Left colon (tissue), 2 donors: ENCODE measurements around the gene JAGN1. TPM values are rescaled to one million over a fixed set of nuclear protein-coding genes. Genes with fewer than 3 reads are reported as not detected.
A peak's percentile ranks its signal among the peaks of the same experiment; 100 is the strongest.
"Not testable (repeated sequence)": the region's sequence is repeated elsewhere in the genome, so short reads cannot be mapped to it uniquely, and the experiment has no call there.

Experiments
- ATAC-seq: fragments of 200-7000 bp; cut with Tn5 transposase; one replicate; pipeline ENCODE4 v1.9.1; 2020; ENCODE audit warnings: mild to moderate bottlenecking, moderate library complexity
- DNase-seq, 2 donors: peaks; one replicate each; pipeline ENCODE4 v3.0.0-alpha.2; 2020
- intact Hi-C, 2 donors: fragments of 100-400 bp; cut with DNase I in 1 of 2; cut with micrococcal nuclease in 1 of 2; formaldehyde crosslinking; loops; one replicate each; pipeline versions ENCODE4 v1.11.2 to v1.14.0; 2022; cut with DNase I, micrococcal nuclease
- long read RNA-seq: library from polyadenylated mRNA; unstranded; transcript quantifications from one replicate; pipeline ENCODE4 v2.0.0, GENCODE V29; 2021
- total RNA-seq, 2 donors: library from RNA; stranded (reverse); fragmentation: NEBNext Ultra II Directional; extraction: Animal tissue kit (Norgen Biotek cat#: 25700); gene quantifications; one replicate each; pipeline ENCODE4 v1.2.1, GENCODE V29; 2021
- donor health status: DM: no; HTN: no; CAD: no.
- donor health status: DM: yes; HTN: yes; CAD: no.

Gene JAGN1
- total RNA-seq, result 10 to 100 TPM; 40.9 to 41.7 TPM
- long read RNA-seq, transcript JAGN1-201 (2 exons, 1,675 nt), result major isoform, 63 of 63 reads
- long read RNA-seq, partial matches to known transcripts, result 0 of 63 reads
- long read RNA-seq, other reads (novel, unspliced or antisense), result 0 of 63 reads

DNA sequence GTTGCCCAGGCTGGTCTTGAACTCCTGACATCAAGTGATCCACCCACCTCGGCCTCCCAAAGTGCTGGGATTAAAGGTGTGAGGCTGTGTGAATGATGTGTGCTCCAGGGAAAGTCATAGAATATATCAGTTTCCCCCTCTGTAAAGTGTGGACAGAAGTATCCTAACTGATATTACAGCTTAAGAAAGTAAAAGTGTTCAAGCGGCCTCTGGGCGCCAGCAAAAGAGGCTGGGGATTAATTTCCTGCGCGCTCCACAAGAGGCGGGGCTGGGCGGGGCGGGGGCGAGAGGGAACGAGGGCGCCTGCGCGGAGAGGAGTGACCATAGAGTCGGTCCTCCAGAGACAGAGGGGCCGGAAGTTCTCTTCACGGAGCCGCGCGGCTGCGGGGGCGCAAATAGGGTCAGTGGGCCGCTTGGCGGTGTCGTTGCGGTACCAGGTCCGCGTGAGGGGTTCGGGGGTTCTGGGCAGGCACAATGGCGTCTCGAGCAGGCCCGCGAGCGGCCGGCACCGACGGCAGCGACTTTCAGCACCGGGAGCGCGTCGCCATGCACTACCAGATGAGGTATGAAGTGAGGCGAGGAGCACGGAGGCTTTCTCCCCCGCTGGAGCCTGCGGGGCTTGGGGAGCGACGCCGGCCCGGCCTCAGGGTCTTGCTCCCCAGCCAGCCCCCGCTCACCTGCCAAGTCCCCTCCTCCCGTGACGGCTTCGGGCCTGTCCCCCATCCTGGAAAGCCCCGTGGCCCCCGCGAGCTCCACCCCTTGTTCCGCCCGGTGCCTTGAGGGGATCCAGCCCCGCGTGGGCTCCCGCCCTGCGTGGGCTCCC is at the start of gene JAGN1:
JAGN1 (plus strand) TSS at position 362 of the 823 bp plus-strand sequence; CDS start at position 475, 113 bp downstream.
- DNase-seq (peak; percentile 88 to 93), ATAC-seq (peak; percentile 93)
- intact Hi-C loops, result no loop called here

DNA sequence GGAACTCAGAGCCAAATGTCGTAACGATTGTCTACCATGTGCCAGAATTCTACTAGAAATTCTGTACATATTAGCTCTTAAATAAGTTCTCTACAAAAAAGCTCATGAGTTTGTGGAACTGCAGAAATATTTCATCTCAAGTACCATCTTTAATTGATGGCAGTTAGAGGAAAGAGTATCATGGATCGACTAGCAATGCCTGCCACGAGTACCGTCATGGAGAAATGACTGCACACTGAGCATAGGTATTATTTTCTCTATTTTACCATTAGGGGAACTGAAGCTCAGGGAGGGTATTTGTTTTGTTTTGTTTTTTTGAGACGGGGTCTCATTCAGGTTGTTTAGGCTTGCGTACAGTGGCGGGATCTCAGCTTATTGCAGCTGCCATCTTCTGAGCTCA is 49.4 kb upstream of the JAGN1 start:
- intact Hi-C loops, result no loop called here
- DNase-seq, result no peak
- ATAC-seq, result no peak

GRCh38 chr3:9843715-9844438 is 46.5 kb upstream of the JAGN1 start, which contains the start of gene RPUSD3:
RPUSD3 (minus strand) TSS chr3:9844008; CDS start chr3:9843990, 18 bp downstream.
- intact Hi-C loops, result no loop called here

DNA sequence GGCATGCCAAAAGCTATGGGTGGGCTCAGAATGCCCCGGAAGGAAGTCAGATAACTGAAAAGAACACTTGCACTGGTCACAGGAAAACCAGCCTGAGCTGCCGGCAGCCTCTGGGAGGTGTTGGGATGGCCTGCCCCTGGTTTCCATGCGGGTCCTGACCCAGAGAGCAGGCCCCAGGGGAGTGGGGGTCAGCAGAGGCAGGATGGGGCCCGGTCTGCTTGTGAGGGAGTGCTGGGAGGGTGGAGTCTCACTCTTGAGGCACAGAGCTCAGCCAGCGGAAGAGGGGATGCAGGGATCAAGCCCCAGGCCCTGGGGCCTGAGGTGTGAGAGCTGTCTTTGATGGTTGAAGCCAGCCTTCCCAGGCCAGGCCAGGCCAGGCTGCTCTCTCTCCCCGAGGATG is 44.2 kb upstream of the JAGN1 start:
- DNase-seq, result no peak
- no peak for ATAC-seq
- intact Hi-C loops, result no loop called here

More at GRCh38 chr3:9843715-9844438, 46.5 kb upstream of the JAGN1 start, which contains the start of gene RPUSD3:
- ATAC-seq, result peak; percentile 99
- peak; percentile 96 to 98 for DNase-seq

- intact Hi-C loops, result no loop called here
- ATAC-seq (no peak), DNase-seq (no peak)
Observed at GRCh38 chr3:9846931-9847488, 43.4 kb upstream of the JAGN1 start.

DNA sequence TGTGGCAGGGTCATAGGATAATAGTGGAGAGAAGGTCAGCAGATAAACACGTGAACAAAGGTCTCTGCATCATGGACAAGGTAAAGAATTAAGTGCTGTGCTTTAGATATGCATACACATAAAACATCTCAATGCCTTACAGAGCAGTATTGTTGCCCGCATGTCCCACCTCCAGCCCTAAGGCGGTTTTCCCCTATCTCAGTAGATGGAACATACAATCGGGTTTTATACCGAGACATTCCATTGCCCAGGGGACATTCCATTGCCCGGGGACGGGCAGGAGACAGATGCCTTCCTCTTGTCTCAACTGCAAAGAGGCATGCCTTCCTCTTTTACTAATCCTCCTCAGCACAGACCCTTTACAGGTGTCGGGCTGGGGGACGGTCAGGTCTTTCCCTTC is 42.5 kb upstream of the JAGN1 start:
- intact Hi-C loops, result not testable (repeated sequence)

GRCh38 chr3:9848860-9849259 is 41.5 kb upstream of the JAGN1 start:
- ATAC-seq, DNase-seq, intact Hi-C loops: not testable (repeated sequence)

More for the DNA sequence above, 42.5 kb upstream of the JAGN1 start:
- DNase-seq, ATAC-seq: not testable (repeated sequence)

GRCh38 chr3:9851383-9851782 is 39.0 kb upstream of the JAGN1 start:
- intact Hi-C loops, result loop anchor here in 1 of 2 donors (10.0 kb wide), 1 partner anchor 63 kb away; the partner anchor contains the start of gene IL17RC
- ATAC-seq, DNase-seq: not testable (repeated sequence)

GRCh38 chr3:9851926-9852325 is 38.5 kb upstream of the JAGN1 start:
- peak in 1 of 2 donors; percentile 16 for DNase-seq
- intact Hi-C loops, result loop anchor here in 1 of 2 donors (10.0 kb wide), 1 partner anchor 63 kb away; the partner anchor contains the start of gene IL17RC
- ATAC-seq, result not testable (repeated sequence)

DNA sequence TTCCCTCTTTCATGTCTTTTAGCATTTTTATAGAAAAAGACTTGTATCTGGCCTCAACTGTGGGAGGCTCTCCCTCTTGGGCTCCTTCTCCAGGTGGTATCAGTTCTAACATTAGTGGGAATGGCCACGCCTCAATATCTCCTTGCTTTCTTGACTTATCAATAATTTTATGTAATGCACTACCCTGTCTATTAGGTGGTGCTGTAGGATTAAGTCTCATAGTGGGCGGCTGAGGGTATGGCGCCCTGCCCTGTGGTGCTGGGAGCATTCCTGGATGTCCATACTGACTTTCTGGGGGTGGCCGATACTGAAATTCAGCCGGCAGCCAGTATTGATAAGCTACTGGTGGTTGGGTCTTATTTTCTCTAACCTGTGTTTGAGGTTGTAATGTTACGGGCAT is 37.9 kb upstream of the JAGN1 start:
- intact Hi-C loops, result loop anchor here in 1 of 2 donors (10.0 kb wide), 1 partner anchor 62 kb away; the partner anchor contains the start of gene IL17RC
- DNase-seq (no peak), ATAC-seq (no peak)

GRCh38 chr3:9854291-9854940 is 36.0 kb upstream of the JAGN1 start:
- ATAC-seq, DNase-seq: not testable (repeated sequence)
- intact Hi-C loops, result loop anchor here in 1 of 2 donors (10.0 kb wide), 1 partner anchor 60 kb away; the partner anchor contains the start of gene IL17RC

GRCh38 chr3:9855594-9855993 is 34.8 kb upstream of the JAGN1 start:
- no peak for ATAC-seq
- intact Hi-C loops, result loop anchor here in 1 of 2 donors (10.0 kb wide), 1 partner anchor 59 kb away; the partner anchor contains the start of gene IL17RC
- DNase-seq, result no peak

DNA sequence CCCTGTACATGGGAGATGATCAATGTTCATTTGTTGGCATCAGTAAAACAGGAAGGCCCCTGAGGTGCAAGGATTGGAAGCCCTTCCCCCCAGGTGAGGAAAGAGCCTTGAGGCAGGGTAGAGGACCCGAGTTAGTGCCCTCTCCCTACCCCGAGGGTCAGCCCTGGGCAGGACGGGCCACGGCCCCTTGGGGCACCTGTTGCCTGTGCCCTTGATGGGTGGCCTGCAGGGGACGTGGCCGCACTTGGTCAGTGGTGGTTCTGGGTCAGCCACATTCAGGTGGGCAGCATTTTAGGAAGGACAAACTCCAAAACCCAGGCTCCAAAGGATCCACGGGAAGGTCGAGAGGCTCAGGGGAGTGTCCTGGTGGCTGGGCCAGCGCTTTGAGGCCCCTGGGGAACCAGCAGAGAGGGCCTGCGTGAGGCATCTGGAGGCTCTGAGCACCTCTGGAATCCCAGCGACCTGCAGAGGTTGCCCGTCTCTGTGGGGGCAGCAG is 30.8 kb upstream of the JAGN1 start:
- DNase-seq (no peak), ATAC-seq (no peak)
- intact Hi-C loops, result loop anchor here in 1 of 2 donors (10.0 kb wide), 1 partner anchor 55 kb away; the partner anchor contains the start of gene IL17RC

GRCh38 chr3:9861201-9861600 is 29.2 kb upstream of the JAGN1 start:
- no peak for ATAC-seq

DNA sequence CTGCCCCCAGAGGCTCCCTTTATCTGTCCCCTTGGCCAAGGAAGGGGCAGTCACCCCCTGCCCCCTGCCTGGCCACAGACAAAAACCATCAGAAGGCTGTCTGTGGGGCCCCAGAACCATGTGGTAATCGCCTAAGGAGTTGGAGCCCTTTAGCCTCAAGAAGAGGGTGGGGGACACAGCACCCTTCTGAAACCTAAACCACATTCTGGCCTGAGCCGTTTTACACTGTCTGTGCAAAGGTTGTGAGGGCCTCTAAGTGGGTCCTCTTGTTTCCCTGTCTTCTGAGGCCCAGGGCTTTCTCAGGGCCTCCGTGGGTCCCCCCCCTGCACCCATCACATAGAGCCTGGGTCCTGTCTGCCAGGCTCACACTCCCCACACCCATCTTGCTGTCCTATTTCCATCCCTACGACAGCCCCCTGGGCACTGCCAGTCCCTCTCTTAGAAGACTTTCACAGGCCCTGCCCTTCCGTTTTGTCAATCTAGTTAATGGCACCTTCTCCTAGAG is 28.7 kb upstream of the JAGN1 start:
- DNase-seq (no peak), ATAC-seq (no peak)
- intact Hi-C loops, result no loop called here

More at GRCh38 chr3:9861201-9861600, 29.2 kb upstream of the JAGN1 start:
- DNase-seq, result no peak
- intact Hi-C loops, result no loop called here

- peak; percentile 95 for ATAC-seq
- intact Hi-C loops, result no loop called here
- peak; percentile 70 to 77 for DNase-seq
Observed at GRCh38 chr3:9862391-9863057, 27.9 kb upstream of the JAGN1 start.
